GM19324 (cell line): Measurements from ENCODE around the gene WNT1.

Source experiments
- ATAC-seq: cut with Tn5 transposase; IDR thresholded peaks from one replicate; pipeline ENCODE4 v1.9.1; 2021; ENCODE audit warnings: mild to moderate bottlenecking, moderate library complexity; ENCODE audit not compliant: unreplicated experiment, low FRiP score

Gene WNT1

DNA sequence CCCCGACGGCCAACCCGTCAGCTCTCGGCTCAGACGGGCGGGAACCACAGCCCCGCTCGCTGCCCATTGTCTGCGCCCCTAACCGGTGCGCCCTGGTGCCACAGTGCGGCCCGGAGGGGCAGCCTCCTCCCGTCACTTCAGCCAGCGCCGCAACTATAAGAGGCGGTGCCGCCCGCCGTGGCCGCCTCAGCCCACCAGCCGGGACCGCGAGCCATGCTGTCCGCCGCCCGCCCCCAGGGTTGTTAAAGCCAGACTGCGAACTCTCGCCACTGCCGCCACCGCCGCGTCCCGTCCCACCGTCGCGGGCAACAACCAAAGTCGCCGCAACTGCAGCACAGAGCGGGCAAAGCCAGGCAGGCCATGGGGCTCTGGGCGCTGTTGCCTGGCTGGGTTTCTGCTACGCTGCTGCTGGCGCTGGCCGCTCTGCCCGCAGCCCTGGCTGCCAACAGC is at the start of gene WNT1:
WNT1 (plus strand) TSS at position 32 of the 450 bp plus-strand sequence; CDS start at position 361, 329 bp downstream.
- no peak for ATAC-seq

DNA sequence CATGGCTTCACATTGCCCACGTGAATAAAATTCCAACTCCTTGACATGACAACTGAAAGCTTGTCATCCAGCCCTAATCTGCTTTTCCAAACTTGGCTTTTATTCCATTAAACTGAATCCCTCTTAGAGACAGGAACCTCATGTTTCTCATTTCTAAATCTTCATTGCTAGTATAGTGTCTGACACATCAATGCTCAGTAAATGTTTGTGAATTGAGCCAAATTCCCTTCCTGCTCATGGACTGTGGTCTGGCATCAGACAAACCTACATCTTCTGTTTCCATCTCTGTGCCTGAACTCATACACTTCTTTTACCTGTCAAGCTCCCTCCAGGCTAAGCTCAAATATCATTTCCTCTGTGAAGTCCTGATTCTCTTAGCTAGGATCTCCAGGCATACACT is 48.6 kb upstream of the WNT1 start:
- no peak for ATAC-seq

DNA sequence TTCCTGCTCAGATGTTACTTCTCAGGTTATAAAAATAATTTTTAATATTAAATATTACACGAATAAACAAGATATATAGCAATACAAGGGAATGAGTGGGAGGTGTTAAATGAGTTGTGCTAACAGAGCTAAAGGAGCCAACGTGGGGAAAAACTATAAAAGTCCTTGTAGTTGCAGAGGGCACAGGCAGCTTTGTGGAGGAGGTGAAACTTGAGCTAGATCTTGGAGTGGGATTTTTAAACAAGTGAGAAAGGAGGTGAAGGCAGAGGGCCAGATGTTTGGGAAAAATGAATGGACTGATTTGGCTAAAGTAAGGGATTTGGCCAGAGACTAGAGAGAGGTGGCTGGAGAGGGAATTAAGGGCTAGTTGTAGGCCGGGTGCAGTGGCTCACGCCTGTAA is 47.6 kb upstream of the WNT1 start:
- no peak for ATAC-seq

DNA sequence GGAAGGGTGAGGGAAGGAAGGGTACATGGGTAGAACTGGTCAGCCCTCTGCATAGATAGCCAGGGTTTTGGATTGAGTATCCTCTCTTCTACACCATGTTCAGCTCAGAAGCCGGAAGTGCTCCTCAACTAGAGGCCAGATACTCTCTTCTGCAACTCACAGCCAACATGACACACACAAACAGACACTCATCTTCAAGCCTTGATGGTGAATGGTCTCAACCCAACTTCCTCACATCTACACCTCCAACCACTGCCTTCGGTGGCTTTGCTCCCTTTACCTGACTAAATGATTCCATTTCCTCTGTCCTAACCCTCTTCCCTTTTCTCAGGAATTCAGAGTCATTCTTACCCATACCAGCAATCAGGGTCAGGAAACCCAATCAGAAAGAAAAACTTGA is 45.2 kb upstream of the WNT1 start:
- no peak for ATAC-seq

DNA sequence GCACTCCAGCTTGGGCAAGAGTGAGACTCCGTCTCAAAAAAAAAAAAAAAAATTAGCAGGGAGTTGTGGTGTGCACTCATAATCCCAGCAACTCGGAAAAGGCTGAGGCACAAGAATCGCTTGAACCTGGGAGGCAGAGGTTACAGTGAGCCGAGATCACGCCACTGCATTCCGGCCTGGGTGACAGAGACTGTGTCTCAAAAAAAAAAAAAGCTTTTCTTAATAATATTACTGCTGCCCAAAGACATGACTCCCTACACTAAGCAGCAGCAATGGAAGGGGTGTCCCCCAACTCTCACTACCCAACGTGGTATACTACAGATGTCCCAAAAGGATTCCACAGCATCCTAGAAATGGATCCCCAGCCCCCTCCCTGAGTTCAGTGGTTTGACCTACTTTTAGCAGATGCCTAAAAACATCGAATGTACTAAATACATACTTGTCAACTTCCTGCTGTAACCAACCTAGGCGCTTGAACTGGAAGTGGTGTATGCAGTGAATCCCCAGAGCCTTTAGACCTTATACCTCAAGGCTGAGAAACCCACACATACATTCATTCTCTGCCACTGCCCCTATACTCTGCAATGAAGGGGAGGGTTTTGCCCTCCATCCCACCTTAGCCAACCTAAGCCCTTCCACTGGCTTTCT is 44.3 kb upstream of the WNT1 start:
- no peak for ATAC-seq

DNA sequence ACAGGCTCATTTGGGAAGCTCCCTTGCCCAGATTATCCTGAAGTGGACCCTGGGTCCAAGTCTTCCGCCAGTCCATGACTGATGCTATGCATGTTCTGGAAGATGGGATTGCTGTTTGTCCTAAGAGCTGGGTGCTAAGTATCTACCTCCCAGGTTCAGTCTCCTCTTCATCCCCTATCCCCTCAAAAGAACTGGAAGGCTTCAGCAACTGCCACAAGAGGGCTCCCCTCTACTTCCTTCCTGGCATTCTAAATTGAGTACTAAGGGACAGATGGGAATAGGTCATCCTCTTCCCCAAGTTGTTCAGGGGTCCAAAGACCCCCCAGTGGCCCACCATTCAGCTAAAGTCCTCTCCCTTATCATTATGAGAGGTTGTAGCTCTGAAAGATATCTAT is 43.8 kb upstream of the WNT1 start:
- no peak for ATAC-seq

DNA sequence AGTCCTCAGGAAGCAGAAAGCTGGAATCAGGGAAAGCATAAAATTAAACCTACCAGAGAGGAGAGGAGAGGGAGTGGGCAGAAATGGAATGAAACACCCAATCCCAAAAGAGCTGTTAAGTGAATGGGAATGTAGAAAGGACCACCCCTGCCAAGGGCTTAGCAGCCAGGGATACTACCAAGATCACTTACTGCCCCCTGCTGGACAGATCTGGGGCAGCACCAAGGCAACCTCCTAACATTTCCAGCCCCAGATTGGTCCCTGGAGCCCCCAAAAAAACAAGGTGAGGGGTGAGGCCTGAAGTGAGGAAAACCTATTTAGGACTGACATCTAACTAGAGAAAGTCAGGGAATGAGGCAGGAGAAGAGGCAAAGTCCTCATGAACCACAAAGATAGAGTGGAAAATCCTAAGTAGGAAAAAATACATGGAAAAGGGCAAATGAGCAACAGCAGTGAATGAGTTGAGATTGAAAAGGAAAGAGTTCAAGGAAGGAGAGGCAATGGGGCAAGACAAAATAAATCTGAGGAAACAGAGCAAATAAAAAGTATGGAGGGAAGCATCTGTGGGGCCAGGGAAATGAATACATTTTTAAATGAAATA is 41.6 kb upstream of the WNT1 start:
- no peak for ATAC-seq

DNA sequence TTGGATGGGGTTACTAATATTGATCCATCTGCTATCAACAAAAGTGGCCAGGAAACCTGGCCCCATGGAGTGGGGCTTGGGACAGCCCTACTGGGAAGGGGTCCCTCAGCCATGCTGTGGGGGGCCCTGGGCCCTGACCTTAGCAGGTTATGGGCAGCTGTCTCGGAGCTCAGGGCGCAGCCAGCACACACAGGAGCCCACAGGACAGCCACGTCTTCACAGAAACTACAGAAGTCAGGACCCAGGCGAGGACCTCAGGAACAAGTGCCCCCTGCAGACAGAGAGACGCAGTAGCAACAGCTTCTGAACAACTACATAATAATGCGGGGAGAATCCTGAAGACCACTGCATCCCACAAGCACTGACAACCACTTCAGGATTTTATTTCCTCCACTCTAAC is 41.0 kb upstream of the WNT1 start:
- no peak for ATAC-seq

DNA sequence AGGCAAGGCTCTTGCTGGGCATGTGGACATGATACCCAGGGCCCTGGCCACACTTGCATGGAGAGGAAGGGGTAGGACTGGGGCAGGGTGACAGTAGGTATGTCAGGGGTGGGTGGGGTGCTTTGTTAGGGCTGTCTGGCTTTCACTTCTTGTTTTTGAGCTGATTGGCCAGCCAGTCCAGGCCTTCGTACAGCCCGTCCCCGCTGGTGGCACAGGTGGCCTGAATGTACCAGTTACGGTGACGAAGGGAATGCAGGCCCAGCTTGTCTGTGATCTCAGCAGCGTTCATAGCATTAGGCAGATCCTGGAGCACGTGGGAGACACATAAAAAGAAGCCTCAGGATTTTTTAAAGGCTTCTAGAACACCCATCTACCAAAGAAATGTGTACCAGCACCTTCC is 39.3 kb upstream of the WNT1 start:
- no peak for ATAC-seq

DNA sequence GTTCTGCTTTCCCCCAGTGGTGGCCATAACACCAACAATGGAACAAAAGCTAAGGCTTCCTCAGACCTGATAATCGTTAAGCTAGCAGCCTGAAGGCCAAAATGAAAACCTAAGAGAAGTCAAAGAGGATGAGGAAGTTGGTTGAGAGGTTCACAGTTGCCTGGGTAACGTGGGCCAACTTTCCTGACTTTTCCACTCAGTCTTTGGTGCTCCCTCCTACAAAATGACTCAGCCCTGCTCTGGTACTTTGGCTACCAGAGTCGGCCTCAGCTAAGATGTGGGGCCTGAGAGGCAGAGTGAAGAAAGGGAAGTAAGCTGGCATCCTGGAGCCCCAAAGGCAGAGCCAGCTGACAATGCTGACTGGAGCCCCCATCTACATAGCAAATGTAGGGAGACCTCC is 37.9 kb upstream of the WNT1 start:
- ATAC-seq, result no peak

DNA sequence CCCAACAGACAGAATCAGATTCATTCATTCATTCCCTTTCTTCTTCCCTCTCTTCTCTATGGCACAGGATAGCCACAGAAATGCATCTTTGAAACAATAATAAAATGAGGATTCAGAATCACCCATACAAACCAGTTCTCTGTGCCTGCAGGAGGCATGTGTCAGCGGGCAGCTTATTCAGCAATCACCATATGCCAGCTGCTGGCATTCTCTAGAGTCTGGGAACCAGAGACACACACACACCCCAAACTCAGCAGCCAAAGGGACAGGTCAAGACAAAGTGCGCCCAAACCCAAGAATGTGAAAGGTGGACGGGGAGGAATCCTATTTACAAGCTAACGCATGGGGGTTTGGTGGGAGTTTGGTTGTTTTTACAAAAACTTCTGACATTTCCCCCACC is 34.9 kb upstream of the WNT1 start:
- ATAC-seq, result no peak

DNA sequence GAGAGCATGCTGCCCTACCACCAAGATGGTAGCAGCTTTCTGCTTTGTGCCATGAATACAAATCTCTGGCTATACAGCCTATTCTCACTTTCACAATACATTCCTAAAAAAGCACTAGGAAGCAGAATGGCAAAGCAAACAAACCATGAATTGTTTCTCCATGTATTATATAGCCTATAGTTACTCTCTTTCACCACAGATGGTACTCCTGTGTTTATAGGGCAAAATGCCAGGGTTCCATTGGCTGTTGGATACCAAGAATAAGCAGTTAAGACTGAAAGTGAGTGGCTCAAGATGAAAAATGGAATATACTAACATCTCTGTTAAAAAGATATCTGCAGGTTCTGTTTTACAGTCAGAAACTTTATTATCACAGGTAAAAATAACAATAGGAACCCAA is 31.9 kb upstream of the WNT1 start:
- no peak for ATAC-seq

DNA sequence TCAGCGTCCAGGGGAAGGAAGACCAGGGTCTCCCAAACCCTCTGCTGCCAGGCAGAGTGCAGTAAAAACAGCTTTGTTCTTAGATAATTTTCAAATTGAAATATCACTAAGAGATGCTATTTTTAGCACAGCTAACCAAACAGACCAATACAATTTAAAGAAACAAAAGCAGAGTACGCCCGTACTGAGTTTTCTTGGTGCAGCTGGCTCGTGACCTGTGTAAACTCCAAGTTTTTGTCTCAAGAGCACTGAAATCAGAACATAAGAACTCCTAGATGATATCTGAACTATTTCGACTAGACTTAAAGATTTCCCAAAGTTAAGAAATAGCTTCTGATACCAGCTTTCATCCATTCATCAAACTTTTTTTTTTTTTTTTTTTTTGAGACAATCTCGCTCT is 31.2 kb upstream of the WNT1 start:
- ATAC-seq, result no peak

DNA sequence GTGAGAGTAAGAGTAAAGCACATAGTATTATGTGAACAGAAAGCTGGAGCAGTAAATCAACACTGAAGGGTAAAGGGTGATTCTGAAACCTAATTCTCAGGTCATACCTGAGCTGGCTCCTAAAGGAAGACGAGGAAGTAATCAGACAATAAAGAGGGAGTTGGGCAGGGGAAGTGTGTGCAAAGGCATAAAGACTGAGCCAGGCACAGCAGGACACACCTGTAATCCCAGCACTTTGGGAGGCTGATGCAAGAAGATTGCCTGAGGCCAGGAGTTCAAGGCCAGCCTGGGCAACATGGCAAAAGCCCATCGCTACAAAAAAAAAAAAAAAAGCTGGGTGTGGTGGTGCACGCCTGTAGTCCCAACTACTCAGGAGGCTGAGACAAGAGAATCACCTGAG is 30.4 kb upstream of the WNT1 start:
- no peak for ATAC-seq

DNA sequence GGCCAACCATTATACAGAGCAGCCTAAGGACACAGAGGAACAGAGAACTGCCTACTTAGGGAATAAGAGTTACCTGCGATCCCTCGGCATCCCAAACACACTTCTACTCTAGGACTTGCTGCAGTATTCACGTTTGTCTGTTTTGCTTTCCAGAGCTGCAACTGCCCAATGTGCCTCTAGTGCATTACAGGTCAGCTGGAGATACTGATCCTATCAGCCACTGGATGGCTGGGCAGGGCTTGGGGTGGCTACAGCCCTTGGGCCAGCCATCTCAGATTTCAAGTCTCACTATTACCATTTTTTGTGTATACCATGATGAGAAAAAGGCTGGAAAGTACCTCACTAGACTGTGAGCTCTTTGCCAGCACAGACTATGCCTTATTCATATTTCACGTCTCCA is 25.4 kb upstream of the WNT1 start:
- no peak for ATAC-seq

DNA sequence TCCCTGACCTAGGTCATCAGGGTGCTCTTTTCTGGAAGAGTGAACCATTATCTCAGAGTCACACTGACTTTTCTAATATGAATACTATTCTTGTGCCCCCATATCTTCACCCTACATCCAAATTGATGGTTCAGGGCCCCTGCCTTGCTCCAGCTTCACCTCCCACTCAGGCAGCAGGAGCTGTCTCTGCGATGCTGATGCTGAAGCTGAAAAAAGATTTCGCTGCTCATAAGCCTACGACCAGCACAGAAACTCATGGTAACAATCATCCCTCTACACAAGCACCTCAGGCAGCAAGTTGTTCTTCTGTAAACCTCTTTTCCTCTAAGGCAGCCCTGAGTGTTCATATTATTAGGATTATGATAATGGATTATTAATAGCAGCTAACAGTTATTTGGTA is 24.1 kb upstream of the WNT1 start:
- no peak for ATAC-seq

DNA sequence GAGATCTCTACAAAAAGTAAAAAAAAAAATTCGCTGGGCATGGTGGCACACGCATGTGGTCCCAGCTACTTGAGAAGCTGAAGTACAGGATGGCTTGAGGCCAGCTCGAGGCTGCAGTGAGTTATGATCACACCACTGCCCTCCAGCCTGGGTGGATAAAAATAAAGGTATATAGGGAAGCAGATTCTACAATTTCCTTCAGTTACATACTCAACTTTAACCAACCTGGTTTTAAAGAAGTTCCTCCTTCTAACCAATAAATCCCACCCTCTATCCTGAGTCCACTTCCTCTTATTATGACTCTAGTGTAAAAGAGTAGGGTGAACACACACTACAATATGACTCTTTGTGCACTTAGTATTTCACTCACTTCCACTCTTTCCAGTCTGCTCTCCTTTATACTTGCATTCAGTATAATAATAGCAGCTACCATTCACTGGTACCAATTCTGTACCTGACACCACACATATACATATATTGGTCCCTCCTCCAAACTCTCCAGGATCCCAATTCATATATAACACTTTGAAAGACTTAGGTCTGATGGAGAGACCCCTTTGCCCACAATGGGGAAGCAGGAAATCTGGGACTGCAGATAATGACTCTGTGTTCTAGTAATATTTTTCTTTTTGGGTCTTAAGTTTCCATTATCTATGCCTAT is 23.2 kb upstream of the WNT1 start:
- no peak for ATAC-seq

DNA sequence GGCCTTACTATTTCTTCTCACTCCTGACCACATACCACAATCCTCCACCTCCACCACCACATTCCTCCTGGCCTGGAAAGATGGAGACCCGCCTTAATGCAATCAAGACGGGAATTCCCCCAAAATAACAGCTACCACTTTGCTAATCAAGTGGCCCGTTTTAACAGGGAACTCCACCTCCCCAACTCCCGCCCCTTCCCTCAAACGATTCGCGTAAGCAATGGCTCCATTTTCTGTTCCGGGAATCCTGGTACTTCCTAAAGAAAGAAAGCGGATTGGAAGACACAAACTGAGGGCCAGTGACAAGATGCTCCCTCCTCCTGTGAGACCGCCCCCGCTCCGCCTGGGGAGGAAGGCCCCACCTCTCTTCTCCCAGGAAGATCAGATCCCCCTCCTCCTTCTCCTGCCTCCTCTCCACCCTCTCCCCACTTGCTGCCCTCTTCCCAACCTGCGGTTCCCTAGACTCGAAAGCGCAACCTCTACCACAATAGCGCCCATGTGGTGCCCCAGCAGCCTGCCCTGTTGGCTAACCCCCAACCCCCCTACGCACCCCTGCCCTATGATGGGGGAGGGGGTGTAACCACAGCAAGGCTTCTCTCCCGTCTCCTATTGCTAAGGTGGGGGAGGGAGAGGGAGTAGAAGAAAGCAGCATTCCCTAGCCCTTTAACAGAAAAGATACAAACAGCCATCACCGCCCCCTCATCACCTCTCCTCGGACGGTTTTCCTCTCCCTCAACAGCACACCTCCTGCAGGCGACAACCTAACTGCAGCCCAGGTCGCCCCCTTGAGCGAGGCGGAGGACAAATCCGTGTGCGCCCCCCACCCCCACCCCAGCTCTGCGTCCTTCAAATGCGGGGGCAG is 21.6 kb upstream of the WNT1 start:
- no peak for ATAC-seq

DNA sequence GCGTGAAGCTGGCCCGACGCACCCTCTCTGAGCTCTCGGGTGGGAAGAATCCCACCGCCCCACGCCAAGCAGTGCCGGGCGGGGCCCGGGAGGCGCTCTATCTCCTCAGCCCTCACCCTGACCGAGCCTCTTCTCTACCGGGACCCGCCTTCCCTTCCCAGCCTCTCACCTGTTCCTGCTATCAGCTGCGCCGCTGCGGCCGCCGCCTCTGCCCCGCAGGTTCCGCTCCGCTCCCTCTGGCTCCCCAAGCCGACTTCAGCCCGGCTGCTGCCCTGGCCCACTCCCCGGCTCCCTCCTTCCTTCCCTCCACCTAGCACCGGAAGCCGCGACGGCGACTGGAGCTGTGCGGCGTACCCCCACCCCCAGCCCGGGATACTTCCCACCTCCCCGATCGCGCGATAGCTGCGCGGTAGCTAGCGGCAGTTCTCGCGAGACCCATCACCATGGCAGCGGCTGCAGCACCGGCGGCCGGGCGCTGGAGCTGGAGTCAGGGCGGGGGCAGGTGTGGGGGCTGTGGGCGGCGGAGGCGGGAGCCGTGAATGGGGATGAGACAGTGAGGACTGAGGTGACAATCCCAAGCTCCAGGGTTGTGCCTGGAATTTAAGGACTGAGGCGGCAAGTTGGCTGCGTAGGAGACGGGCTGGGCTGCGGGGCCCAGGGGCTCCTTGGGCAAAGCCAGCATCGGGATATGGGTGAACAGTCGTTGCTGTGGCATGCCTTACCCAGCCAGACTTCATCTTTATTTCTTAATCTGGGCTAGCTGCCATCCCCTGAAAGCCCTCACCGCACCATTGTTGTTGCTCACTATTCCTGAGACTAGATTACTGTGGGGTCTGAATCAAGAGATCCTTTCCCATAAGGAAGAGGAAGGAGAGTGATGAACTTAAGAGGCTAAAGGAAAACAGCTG is 20.7 kb upstream of the WNT1 start, which contains the start of gene ARF3:
ARF3 (minus strand) TSS at position 347 of the 908 bp plus-strand sequence. CDS start 16,392 bp downstream, outside the sequence.
- ATAC-seq, result peak; percentile 89

DNA sequence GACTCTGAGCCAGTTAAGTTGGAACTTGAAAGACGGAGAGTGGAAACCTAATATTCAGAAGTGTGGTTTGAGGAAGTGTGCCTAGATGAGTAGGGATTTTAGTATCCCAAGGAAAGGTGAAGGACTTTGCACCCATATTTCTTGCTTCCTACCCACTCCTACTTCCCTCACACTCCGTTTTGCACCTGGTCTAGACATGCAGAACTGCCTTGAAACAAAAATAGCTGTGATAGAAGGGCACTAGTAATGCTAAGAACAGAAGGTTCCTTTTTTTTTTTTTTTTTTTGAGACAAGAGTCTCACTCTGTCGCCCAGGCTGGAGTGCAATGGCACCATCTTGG is 20.1 kb upstream of the WNT1 start:
- no peak for ATAC-seq
